IMR-90 (cell line): ENCODE measurements around the gene DYNLT2B. TPM values are rescaled to one million over a fixed set of nuclear protein-coding genes. Genes with fewer than 3 reads are reported as not detected.

Experiments
- ATAC-seq: fragments of 200-7000 bp; cut with Tn5 transposase; 2 replicates; pipeline ENCODE4 v1.9.1; 2020; ENCODE audit warnings: low read depth, mild to moderate bottlenecking, moderate library complexity
- BruUV-seq: library from RNA; stranded (reverse); fragments of 400-500 nt; replicated peaks from 2 replicates; lab custom pipeline; 2021; lab: Mats Ljungman, UMichigan
- CTCF ChIA-PET: fragments of 300-600 bp; formaldehyde crosslinking; extraction: SDS; loops from one replicate; lab custom pipeline; 2021; ENCODE audit warnings: antibody characterized with exemption; lab: Yijun Ruan, JAX
- POLR2A ChIA-PET: fragments of 300-600 bp; sonication (Branson Sonifier 250); formaldehyde crosslinking; loops from one replicate; lab custom pipeline; 2022; ENCODE audit warnings: antibody characterized with exemption; ENCODE audit not compliant: unreplicated experiment; lab: Charles Lee
- DNase-seq: peaks from one replicate; pipeline ENCODE4 v3.0.0; 2013
- H2AFZ ChIP-seq: replicated peaks from 2 replicates; pipeline ENCODE3; 2013; ENCODE audit warnings: low read length, mild to moderate bottlenecking; ENCODE audit not compliant: poor library complexity
- H2AK5ac ChIP-seq: 2 replicates; pipeline ENCODE4 v1.6.1; 2013; ENCODE audit warnings: low read depth, low read length, inconsistent platforms
- H2AK9ac ChIP-seq: replicated peaks from 2 replicates; pipeline ENCODE3; 2013; ENCODE audit warnings: mild to moderate bottlenecking, low read depth, low read length, moderate library complexity; ENCODE audit not compliant: poor library complexity
- H2BK120ac ChIP-seq: 2 replicates; pipeline ENCODE4 v1.6.1; 2013; ENCODE audit warnings: low read depth, low read length, inconsistent platforms
- H2BK15ac ChIP-seq: 3 replicates; pipeline ENCODE4 v1.6.1; 2013; ENCODE audit warnings: low read depth, low read length, inconsistent platforms
- H2BK20ac ChIP-seq: 2 replicates; pipeline ENCODE4 v1.6.1; 2013; ENCODE audit warnings: low read depth, mild to moderate bottlenecking, inconsistent platforms, low read length, moderate library complexity
- H2BK5ac ChIP-seq: 2 replicates; pipeline ENCODE4 v1.6.1; 2013; ENCODE audit warnings: mild to moderate bottlenecking, low read depth, low read length, inconsistent platforms; ENCODE audit not compliant: poor library complexity, severe bottlenecking
- H3K14ac ChIP-seq: replicated peaks from 2 replicates; pipeline ENCODE4 v1.6.1; 2013; ENCODE audit warnings: low read depth, low read length, inconsistent platforms
- H3K18ac ChIP-seq: 2 replicates; pipeline ENCODE4 v1.6.1; 2013; ENCODE audit warnings: low read depth, low read length, control low read depth
- H3K23ac ChIP-seq: 2 replicates; pipeline ENCODE4 v1.6.1; 2013; ENCODE audit warnings: low read depth, low read length, inconsistent platforms
- H3K27ac ChIP-seq: 2 replicates; pipeline ENCODE4 v1.5.1; 2013; ENCODE audit warnings: mild to moderate bottlenecking, control low read depth, low read length; ENCODE audit not compliant: insufficient read depth
- H3K27me3 ChIP-seq: 2 replicates; pipeline ENCODE4 v1.6.1; 2013; ENCODE audit warnings: low read length; ENCODE audit not compliant: control insufficient read depth, insufficient read depth
- H3K36me3 ChIP-seq: 2 replicates; pipeline ENCODE4 v1.6.1; 2013; ENCODE audit warnings: low read length, mixed read lengths; ENCODE audit not compliant: control insufficient read depth, insufficient read depth
- H3K4ac ChIP-seq: 2 replicates; pipeline ENCODE4 v1.6.1; 2013; ENCODE audit warnings: low read depth, low read length, inconsistent platforms
- H3K4me1 ChIP-seq: 2 replicates; pipeline ENCODE4 v1.6.1; 2013; ENCODE audit warnings: low read length, mixed read lengths; ENCODE audit not compliant: control insufficient read depth, insufficient read depth
- H3K4me2 ChIP-seq: 2 replicates; pipeline ENCODE4 v1.6.1; 2013; ENCODE audit warnings: low read depth, mild to moderate bottlenecking, control low read depth, low read length, moderate library complexity
- H3K4me3 ChIP-seq: 2 replicates; pipeline ENCODE4 v1.5.1; 2013; ENCODE audit warnings: low read depth, mild to moderate bottlenecking, control low read depth, low read length, moderate library complexity; ENCODE audit not compliant: insufficient read depth
- H3K56ac ChIP-seq: 2 replicates; pipeline ENCODE4 v1.6.1; 2013; ENCODE audit warnings: low read length, inconsistent platforms; ENCODE audit not compliant: insufficient read depth; ENCODE audit errors: extremely low read depth
- H3K79me1 ChIP-seq, 2 experiments: 2 replicates each; pipeline ENCODE4 v1.6.1; 2013; ENCODE audit warnings: low read length in 2 of 2, inconsistent platforms in 1 of 2, low read depth in 1 of 2
- H3K9ac ChIP-seq: 2 replicates; pipeline ENCODE4 v1.6.1; 2013; ENCODE audit warnings: low read depth, low read length, control low read depth
- H3K9me1 ChIP-seq: 2 replicates; pipeline ENCODE4 v1.6.1; 2013; ENCODE audit warnings: low read length, inconsistent platforms; ENCODE audit not compliant: insufficient read depth
- H3K9me3 ChIP-seq: 2 replicates; pipeline ENCODE4 v1.6.1; 2013; ENCODE audit warnings: low read length; ENCODE audit not compliant: control insufficient read depth, insufficient read depth
- H4K20me1 ChIP-seq: 2 replicates; pipeline ENCODE4 v1.6.1; 2013; ENCODE audit warnings: low read length, inconsistent platforms; ENCODE audit not compliant: insufficient read depth
- H4K5ac ChIP-seq: 2 replicates; pipeline ENCODE4 v1.6.1; 2013; ENCODE audit warnings: mild to moderate bottlenecking, low read depth, low read length, control low read depth
- H4K8ac ChIP-seq, 2 experiments: 2 replicates each; pipeline ENCODE4 v1.6.1; 2013; ENCODE audit warnings: low read depth in 2 of 2, low read length in 2 of 2, control low read depth in 1 of 2, inconsistent platforms in 1 of 2
- H4K91ac ChIP-seq: 2 replicates; pipeline ENCODE4 v1.6.1; 2013; ENCODE audit warnings: low read depth, low read length, inconsistent platforms; ENCODE audit not compliant: insufficient read depth
- BHLHE40 ChIP-seq: fragments of 150-350 bp; IDR thresholded peaks from 2 replicates; pipeline ENCODE4 v1.6.1; 2016; ENCODE audit warnings: mild to moderate bottlenecking, low read depth, low read length
- MXI1 ChIP-seq: IDR thresholded peaks from 2 replicates; pipeline ENCODE4 v1.6.1; 2012; ENCODE audit warnings: low read depth, mild to moderate bottlenecking, low read length, moderate library complexity, borderline replicate concordance
- RAD21 ChIP-seq: IDR thresholded peaks from 2 replicates; pipeline ENCODE4 v1.6.1; 2012; ENCODE audit warnings: low read length, improper control_type of control experiment
- RFX5 ChIP-seq: IDR thresholded peaks from 2 replicates; pipeline ENCODE4 v1.8.0; 2012; ENCODE audit warnings: low read depth, mild to moderate bottlenecking, low read length, moderate library complexity
- SMC3 ChIP-seq: fragments of 150-350 bp; IDR thresholded peaks from 2 replicates; pipeline ENCODE4 v1.6.1; 2016; ENCODE audit warnings: low read depth, mild to moderate bottlenecking, antibody characterized with exemption, low read length, moderate library complexity
- WGBS, 2 experiments: methylation state at CpG; one replicate each; pipeline versions ENCODE4 v1.1.5 to v1.1.7; 2013; ENCODE audit warnings: missing lambda C conversion rate in 2 of 2; ENCODE audit not compliant: insufficient read length in 1 of 2; ENCODE audit errors: extremely low coverage in 2 of 2; 5-methylcytosine and 5-hydroxymethylcytosine counted together
- dilution Hi-C: fragments of 300-500 bp; cut with HindIII; formaldehyde crosslinking; loops from one replicate; pipeline ENCODE4 v1.14.3; 2018; ENCODE audit warnings: low sequenced_read_pairs; ENCODE audit not compliant: unreplicated experiment
- in situ Hi-C: fragments of 300-500 bp; cut with MboI; formaldehyde crosslinking; loops from 3 replicates; pipeline ENCODE4 v1.14.3; 2019; ENCODE audit warnings: low sequenced_read_pairs, inconsistent platforms, mixed read lengths
- intact Hi-C: fragments of 100-400 bp; cut with micrococcal nuclease; formaldehyde crosslinking; loops from 2 replicates; pipeline ENCODE4 v1.10.0; 2022
- polyA plus RNA-seq, 3 experiments: library from polyadenylated mRNA; depleted of rRNA; stranded (reverse); fragments of >200 nt; gene quantifications; 2 replicates each; pipeline ENCODE4 v1.2.3, GENCODE V29; 2012; ENCODE audit warnings: low replicate concordance in 1 of 3
- total RNA-seq: library from RNA; depleted of rRNA; stranded (reverse); fragments of >200 nt; gene quantifications from 2 replicates; pipeline ENCODE4 v1.2.3, GENCODE V29; 2012
- TF ChIP-seq, protein P1 (sequence below): fragments of 150-350 bp; IDR thresholded peaks from 2 replicates; pipeline ENCODE4 v1.6.1; 2017; ENCODE audit warnings: mild to moderate bottlenecking, antibody characterized with exemption, low read length, low read depth
- TF ChIP-seq, protein P2 (sequence below): conservative IDR thresholded peaks from 2 replicates; pipeline ENCODE4 v1.5.1; 2012; ENCODE audit warnings: mild to moderate bottlenecking, low read depth, low read length, improper control_type of control experiment

DYNLT2B gene
- total and polyA plus RNA-seq, 2 of the 4 experiments (the other 2 are of a cell fraction) = 2.2 to 6.0 TPM

DNA sequence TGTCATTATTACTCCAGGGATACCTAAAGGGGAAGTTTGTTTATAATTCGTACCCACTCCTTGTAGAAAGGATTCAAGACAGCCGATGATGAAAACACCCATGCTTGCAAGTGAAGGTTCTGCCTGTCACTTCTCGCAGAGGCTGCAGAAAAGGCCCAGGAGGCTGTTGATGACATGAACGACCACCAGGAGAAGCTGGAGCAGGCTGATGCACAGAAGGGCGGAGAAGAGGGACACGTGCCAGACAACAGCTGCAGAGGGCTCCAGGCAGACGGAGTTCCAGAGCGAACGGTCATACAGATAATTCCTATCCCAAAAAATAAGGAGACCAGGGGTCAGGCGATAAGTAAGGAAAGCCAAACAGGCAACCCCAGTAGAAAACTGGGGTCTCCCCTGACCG is 5.7 kb upstream of the DYNLT2B start:
- H3K56ac ChIP-seq = no peak overlapping the region
- no peak overlapping the region for H3K4me2 ChIP-seq
- peaks cover 2% of the 10 kb centered on the region; the same call in 1 of the 2 replicates for H3K4me1 ChIP-seq
- no peak overlapping the region for H4K5ac ChIP-seq
- no peaks in the 10 kb centered on the region for H3K36me3 ChIP-seq
- H3K4me3 ChIP-seq = no peak overlapping the region
- DNase-seq (peak; percentile 47), ATAC-seq (peak; percentile 52)
- H3K79me1 ChIP-seq = peaks cover 0 to 8% of the 10 kb centered on the region in 2 experiments; a peak in 3 of 4 replicates
- BruUV-seq = no TSS peak
- no peak overlapping the region for H2AK5ac ChIP-seq
- peaks cover 6% of the 10 kb centered on the region; the same call in 1 of the 2 replicates for H3K9me1 ChIP-seq
- no peak overlapping the region for H2BK5ac ChIP-seq
- TF ChIP-seq, protein P1, sequence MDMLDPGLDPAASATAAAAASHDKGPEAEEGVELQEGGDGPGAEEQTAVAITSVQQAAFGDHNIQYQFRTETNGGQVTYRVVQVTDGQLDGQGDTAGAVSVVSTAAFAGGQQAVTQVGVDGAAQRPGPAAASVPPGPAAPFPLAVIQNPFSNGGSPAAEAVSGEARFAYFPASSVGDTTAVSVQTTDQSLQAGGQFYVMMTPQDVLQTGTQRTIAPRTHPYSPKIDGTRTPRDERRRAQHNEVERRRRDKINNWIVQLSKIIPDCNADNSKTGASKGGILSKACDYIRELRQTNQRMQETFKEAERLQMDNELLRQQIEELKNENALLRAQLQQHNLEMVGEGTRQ = peak; percentile 22; the same call in 1 of the 2 replicates
- TF ChIP-seq MXI1 (no peak), RFX5 (no peak), BHLHE40 (peak; percentile 65), RAD21 (peak; percentile 32; the same call in 1 of the 2 replicates), SMC3 (peak; percentile 11; the same call in 1 of the 2 replicates)
- TF ChIP-seq, protein P2, sequence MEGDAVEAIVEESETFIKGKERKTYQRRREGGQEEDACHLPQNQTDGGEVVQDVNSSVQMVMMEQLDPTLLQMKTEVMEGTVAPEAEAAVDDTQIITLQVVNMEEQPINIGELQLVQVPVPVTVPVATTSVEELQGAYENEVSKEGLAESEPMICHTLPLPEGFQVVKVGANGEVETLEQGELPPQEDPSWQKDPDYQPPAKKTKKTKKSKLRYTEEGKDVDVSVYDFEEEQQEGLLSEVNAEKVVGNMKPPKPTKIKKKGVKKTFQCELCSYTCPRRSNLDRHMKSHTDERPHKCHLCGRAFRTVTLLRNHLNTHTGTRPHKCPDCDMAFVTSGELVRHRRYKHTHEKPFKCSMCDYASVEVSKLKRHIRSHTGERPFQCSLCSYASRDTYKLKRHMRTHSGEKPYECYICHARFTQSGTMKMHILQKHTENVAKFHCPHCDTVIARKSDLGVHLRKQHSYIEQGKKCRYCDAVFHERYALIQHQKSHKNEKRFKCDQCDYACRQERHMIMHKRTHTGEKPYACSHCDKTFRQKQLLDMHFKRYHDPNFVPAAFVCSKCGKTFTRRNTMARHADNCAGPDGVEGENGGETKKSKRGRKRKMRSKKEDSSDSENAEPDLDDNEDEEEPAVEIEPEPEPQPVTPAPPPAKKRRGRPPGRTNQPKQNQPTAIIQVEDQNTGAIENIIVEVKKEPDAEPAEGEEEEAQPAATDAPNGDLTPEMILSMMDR = peak; percentile 29; the same call in 1 of the 2 replicates
- H3K27ac ChIP-seq = no peak overlapping the region
- H4K8ac ChIP-seq = no peak overlapping the region
- dilution Hi-C loops (no loop called here), intact Hi-C loops (no loop called here), in situ Hi-C loops (no loop called here)
- no peak overlapping the region for H2AK9ac ChIP-seq
- H3K9ac ChIP-seq = no peak overlapping the region
- H3K18ac ChIP-seq = no peak overlapping the region
- H3K23ac ChIP-seq = no peak overlapping the region
- no peak overlapping the region for H3K4ac ChIP-seq
- H2BK15ac ChIP-seq = no peak overlapping the region
- 44% methylated on average over 2 of the region's 11 CpGs; no CpG with 5 or more reads in 1 of the 2 experiments for WGBS, 2 experiments
- H2AFZ ChIP-seq = no peak overlapping the region
- H2BK20ac ChIP-seq = no peak overlapping the region
- H3K14ac ChIP-seq = no peak overlapping the region
- no peaks in the 10 kb centered on the region for H4K20me1 ChIP-seq
- no peaks in the 10 kb centered on the region for H3K9me3 ChIP-seq
- no peak overlapping the region for H4K91ac ChIP-seq
- H3K27me3 ChIP-seq = no peaks in the 10 kb centered on the region
- POLR2A ChIA-PET = no interaction called here
- CTCF ChIA-PET = interaction anchor here (0.7 kb wide), 1 partner anchor 26 kb away, joined by 4 read pairs; no protein-coding TSS in a partner anchor
- H2BK120ac ChIP-seq = no peak overlapping the region
